ENCODE data around the gene CPS1.

CPS1 gene

GRCh38 chr2:210686401-210686800 lies 130.0 kb downstream of the CPS1 start:
- DNase-seq (ENCODE audit: low spot score), result no peak

- no peak for DNase-seq (ENCODE audit: low spot score)
Measured at GRCh38 chr2:210687786-210688470, 131.5 kb downstream of the CPS1 start.

- DNase-seq (ENCODE audit: low spot score), result no peak
Measured at GRCh38 chr2:210707900-210708299, 151.5 kb downstream of the CPS1 start.

GRCh38 chr2:210713122-210713521 lies 156.7 kb downstream of the CPS1 start:
- no peak for DNase-seq (ENCODE audit: low spot score)

- DNase-seq (ENCODE audit: low spot score), result no peak
Measured at GRCh38 chr2:210715560-210716082, 159.2 kb downstream of the CPS1 start.

GRCh38 chr2:210718503-210718902 lies 162.1 kb downstream of the CPS1 start:
- DNase-seq (ENCODE audit: low spot score), result no peak

GRCh38 chr2:210722092-210722491 lies 165.7 kb downstream of the CPS1 start:
- DNase-seq (ENCODE audit: low spot score), result no peak

GRCh38 chr2:210727549-210727948 lies 171.2 kb downstream of the CPS1 start:
- no peak for DNase-seq (ENCODE audit: low spot score)

Measured in hematopoietic multipotent progenitor cell treated with erythropoietin and hydrocortisone succinate and interleukin-3 and kit ligand, for 17 days (in vitro differentiated cells).